ENCODE measurements around the gene DOCK1. TPM values are rescaled to one million over a fixed set of nuclear protein-coding genes. Genes with fewer than 3 reads are reported as not detected.

The DOCK1 gene
- total RNA-seq, 1 experiment from 2014 or later = 40.0 TPM

DNA sequence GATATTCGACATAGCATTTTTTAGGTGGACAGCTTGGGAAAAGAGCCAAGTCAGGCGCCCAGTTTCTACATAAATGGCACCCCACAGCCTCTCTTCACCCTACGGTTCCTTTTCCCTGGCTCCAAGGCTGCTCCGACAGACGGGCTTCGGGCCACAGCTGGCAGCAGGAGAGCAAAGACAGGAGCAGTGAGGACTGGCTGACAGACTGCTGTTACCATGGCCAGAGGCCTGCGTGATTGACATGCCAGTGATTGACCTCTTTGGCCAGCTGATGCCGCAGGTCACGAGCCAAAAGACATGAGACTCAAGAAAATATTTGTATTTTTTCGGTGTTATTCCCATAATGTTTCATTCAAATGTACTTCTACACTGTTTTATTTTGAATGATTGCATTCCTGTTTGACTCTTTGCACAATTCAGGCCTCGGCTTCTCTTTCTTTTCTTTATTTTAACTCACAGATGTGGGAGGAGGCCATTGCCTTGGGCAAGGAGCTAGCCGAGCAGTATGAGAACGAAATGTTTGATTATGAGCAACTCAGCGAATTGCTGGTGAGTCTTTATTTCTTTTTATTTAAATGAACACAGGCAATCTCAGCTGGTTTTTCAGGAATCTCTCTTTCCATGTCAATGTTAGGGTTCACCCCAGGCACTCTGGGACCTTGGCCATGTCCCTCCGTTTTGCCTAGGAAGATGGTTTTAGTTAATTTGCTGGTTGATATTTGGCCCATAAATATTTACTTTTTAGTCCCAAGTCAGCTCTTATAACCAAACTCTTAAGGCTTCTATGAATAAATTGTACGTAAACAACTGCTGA lies 497.6 kb downstream of the DOCK1 start:
- no TSS peak for BruUV-seq (replicated peaks)
- intact Hi-C loops (cut with micrococcal nuclease) = no loop called here
- Mint-ChIP-seq H3K4me1 (ENCODE audit: insufficient read depth, unreplicated experiment) (no peaks in the 10 kb centered on the region), H3K27me3 (ENCODE audit: insufficient read depth, unreplicated experiment) (no peaks in the 10 kb centered on the region), H3K4me3 (ENCODE audit: unreplicated experiment) (no peak overlapping the region), H3K36me3 (ENCODE audit: insufficient read depth, unreplicated experiment) (no peaks in the 10 kb centered on the region), H3K9me3 (ENCODE audit: unreplicated experiment) (no peaks in the 10 kb centered on the region), H3K27ac (ENCODE audit: low read depth, unreplicated experiment) (no peak overlapping the region)
- ChIA-PET CTCF (no interaction called here), POLR2A (no interaction called here)
- TF ChIP-seq, protein P1, sequence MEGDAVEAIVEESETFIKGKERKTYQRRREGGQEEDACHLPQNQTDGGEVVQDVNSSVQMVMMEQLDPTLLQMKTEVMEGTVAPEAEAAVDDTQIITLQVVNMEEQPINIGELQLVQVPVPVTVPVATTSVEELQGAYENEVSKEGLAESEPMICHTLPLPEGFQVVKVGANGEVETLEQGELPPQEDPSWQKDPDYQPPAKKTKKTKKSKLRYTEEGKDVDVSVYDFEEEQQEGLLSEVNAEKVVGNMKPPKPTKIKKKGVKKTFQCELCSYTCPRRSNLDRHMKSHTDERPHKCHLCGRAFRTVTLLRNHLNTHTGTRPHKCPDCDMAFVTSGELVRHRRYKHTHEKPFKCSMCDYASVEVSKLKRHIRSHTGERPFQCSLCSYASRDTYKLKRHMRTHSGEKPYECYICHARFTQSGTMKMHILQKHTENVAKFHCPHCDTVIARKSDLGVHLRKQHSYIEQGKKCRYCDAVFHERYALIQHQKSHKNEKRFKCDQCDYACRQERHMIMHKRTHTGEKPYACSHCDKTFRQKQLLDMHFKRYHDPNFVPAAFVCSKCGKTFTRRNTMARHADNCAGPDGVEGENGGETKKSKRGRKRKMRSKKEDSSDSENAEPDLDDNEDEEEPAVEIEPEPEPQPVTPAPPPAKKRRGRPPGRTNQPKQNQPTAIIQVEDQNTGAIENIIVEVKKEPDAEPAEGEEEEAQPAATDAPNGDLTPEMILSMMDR (IDR thresholded peaks at IDR 0.05; ENCODE audit: unreplicated experiment) = no peak
- DNase-seq (ENCODE audit: unreplicated experiment) = no peak

DNA sequence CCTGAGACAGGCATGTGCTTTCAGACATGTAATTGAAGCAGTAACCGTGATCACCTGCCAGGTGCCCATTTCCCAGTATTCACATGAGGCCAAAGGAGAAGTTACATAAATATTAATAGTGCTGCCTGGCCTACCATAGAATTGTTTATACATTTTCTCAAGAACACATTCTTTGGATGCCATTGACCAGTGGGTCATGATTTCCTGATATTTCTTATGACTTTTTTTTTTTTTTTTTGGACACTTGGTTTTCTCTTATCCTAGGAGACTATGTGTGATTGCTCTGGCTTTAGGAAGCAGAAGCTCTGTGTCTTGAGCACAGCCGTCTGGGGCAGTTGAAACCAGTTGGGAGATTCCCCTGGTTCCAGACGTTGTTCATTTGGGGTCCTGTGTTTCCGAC lies 500.0 kb downstream of the DOCK1 start:
- no peak for DNase-seq (ENCODE audit: unreplicated experiment)
- POLR2A ChIA-PET = no interaction called here
- H3K36me3 Mint-ChIP-seq (ENCODE audit: insufficient read depth, unreplicated experiment) = no peaks in the 10 kb centered on the region
- H3K27ac Mint-ChIP-seq (ENCODE audit: low read depth, unreplicated experiment) = no peak overlapping the region
- H3K9me3 Mint-ChIP-seq (ENCODE audit: unreplicated experiment) = no peaks in the 10 kb centered on the region
- H3K4me1 Mint-ChIP-seq (ENCODE audit: insufficient read depth, unreplicated experiment) = no peaks in the 10 kb centered on the region
- intact Hi-C loops (cut with micrococcal nuclease) = no loop called here
- CTCF ChIA-PET = no interaction called here
- H3K27me3 Mint-ChIP-seq (ENCODE audit: insufficient read depth, unreplicated experiment) = no peaks in the 10 kb centered on the region
- no peak overlapping the region for H3K4me3 Mint-ChIP-seq (ENCODE audit: unreplicated experiment)
- BruUV-seq (replicated peaks) = no TSS peak
- TF ChIP-seq, protein P1 (IDR thresholded peaks at IDR 0.05; ENCODE audit: unreplicated experiment) = no peak

DNA sequence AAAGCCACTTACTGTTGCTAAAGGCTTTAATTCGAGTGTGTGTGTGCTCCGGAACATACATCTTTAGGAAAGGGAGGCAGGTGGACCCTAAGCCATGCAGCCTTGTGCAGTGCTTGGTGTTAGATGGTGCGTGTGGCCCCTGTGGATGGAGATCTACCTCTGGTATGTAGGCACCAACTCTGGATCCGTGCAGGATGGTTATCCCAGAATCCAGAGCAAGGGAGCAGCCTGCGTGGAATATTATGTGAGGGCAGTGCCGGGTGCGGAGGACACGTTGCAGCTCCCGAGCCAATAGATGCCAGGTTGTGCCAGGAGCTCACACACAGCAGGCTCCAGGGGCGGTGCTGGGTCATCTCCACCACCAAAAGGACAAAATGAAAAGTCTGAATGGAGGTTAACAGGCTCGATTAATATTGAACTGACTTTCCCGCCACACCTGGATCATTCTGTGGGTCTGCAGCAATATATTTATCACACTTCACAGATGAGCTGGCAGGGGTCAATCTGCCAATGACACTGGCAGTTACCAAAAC lies 500.9 kb downstream of the DOCK1 start:
- Mint-ChIP-seq H3K36me3 (ENCODE audit: insufficient read depth, unreplicated experiment) (peaks cover 2% of the 10 kb centered on the region), H3K27ac (ENCODE audit: low read depth, unreplicated experiment) (no peak overlapping the region), H3K4me3 (ENCODE audit: unreplicated experiment) (no peak overlapping the region), H3K4me1 (ENCODE audit: insufficient read depth, unreplicated experiment) (no peaks in the 10 kb centered on the region), H3K9me3 (ENCODE audit: unreplicated experiment) (no peaks in the 10 kb centered on the region), H3K27me3 (ENCODE audit: insufficient read depth, unreplicated experiment) (no peaks in the 10 kb centered on the region)
- DNase-seq (ENCODE audit: unreplicated experiment) = no peak
- TF ChIP-seq, protein P1 (IDR thresholded peaks at IDR 0.05; ENCODE audit: unreplicated experiment) = no peak
- ChIA-PET CTCF (interaction anchor here (0.8 kb wide), 1 partner anchor 17 kb away, joined by 4 read pairs; no protein-coding TSS in a partner anchor), POLR2A (no interaction called here)
- BruUV-seq (replicated peaks) = no TSS peak
- intact Hi-C loops (cut with micrococcal nuclease) = no loop called here

DNA sequence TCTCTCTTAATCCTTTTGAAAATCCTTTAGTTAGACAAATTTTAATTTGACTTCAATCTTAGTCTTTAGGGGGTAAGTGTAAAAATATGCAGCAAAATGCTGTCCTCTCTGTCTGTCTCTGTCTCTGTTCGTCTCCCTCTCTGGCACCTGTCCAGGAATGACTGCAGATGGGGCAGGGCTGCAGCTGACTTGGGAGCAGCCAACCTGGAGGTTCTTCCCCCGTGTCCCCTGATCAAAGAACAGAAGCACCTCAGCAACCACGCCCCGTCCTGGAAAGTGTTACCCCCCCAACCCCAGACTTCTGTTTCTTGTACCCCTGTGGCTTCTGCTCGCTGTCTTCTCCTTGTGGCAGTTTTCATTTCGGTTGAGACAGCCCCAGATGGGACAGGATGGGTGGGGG lies 502.3 kb downstream of the DOCK1 start:
- Mint-ChIP-seq H3K4me1 (ENCODE audit: insufficient read depth, unreplicated experiment) (no peaks in the 10 kb centered on the region), H3K9me3 (ENCODE audit: unreplicated experiment) (no peaks in the 10 kb centered on the region), H3K27me3 (ENCODE audit: insufficient read depth, unreplicated experiment) (no peaks in the 10 kb centered on the region), H3K27ac (ENCODE audit: low read depth, unreplicated experiment) (no peak overlapping the region), H3K4me3 (ENCODE audit: unreplicated experiment) (no peak overlapping the region), H3K36me3 (ENCODE audit: insufficient read depth, unreplicated experiment) (peaks cover 6% of the 10 kb centered on the region)
- DNase-seq (ENCODE audit: unreplicated experiment) = no peak
- ChIA-PET CTCF (no interaction called here), POLR2A (no interaction called here)
- TF ChIP-seq, protein P1 (IDR thresholded peaks at IDR 0.05; ENCODE audit: unreplicated experiment) = no peak
- no TSS peak for BruUV-seq (replicated peaks)
- intact Hi-C loops (cut with micrococcal nuclease) = no loop called here
